Neural progenitor cell (in vitro differentiated cells): ENCODE measurements around the gene TK2. TPM values are rescaled to one million over a fixed set of nuclear protein-coding genes. Genes with fewer than 3 reads are reported as not detected.
"Not testable (repeated sequence)": the region's sequence is repeated elsewhere in the genome, so short reads cannot be mapped to it uniquely, and the experiment has no call there.

Experiments
- DNase-seq: peaks from one replicate; pipeline ENCODE4 v3.0.0-alpha.2; 2016; ENCODE audit warnings: low spot score
- H2AFZ ChIP-seq: fragments of 200-600 bp; sonication (generic); replicated peaks from 2 replicates; pipeline ENCODE4 v1.6.1; 2016; ENCODE audit warnings: antibody characterized with exemption
- H3F3A ChIP-seq: fragments of 200-600 bp; sonication (generic); 2 replicates; pipeline ENCODE4 v1.6.1; 2016; ENCODE audit warnings: antibody characterized with exemption, low read depth
- H3K27ac ChIP-seq: fragments of 200-600 bp; sonication (generic); 2 replicates; pipeline ENCODE4 v1.5.1; 2016; ENCODE audit warnings: mild to moderate bottlenecking
- H3K27me3 ChIP-seq: fragments of 200-600 bp; sonication (generic); 2 replicates; pipeline ENCODE4 v1.6.1; 2016; ENCODE audit warnings: mild to moderate bottlenecking, moderate library complexity
- H3K36me3 ChIP-seq: fragments of 200-600 bp; sonication (generic); 2 replicates; pipeline ENCODE4 v1.5.1; 2016
- H3K4me1 ChIP-seq: fragments of 200-600 bp; sonication (generic); 2 replicates; pipeline ENCODE4 v1.6.1; 2016; ENCODE audit warnings: mixed run types
- H3K4me2 ChIP-seq: fragments of 200-600 bp; sonication (generic); 2 replicates; pipeline ENCODE4 v1.6.1; 2016
- H3K4me3 ChIP-seq: fragments of 200-600 bp; sonication (generic); 2 replicates; pipeline ENCODE4 v1.5.1; 2016
- H3K79me2 ChIP-seq: fragments of 200-600 bp; sonication (generic); 2 replicates; pipeline ENCODE4 v1.6.1; 2016; ENCODE audit warnings: low read depth
- H3K9ac ChIP-seq: fragments of 200-600 bp; sonication (generic); 2 replicates; pipeline ENCODE4 v1.6.1; 2016
- H3K9me3 ChIP-seq: fragments of 200-600 bp; sonication (generic); 2 replicates; pipeline ENCODE4 v1.5.1; 2016; ENCODE audit warnings: low read depth
- H4K20me1 ChIP-seq: fragments of 200-600 bp; sonication (generic); 2 replicates; pipeline ENCODE4 v1.6.1; 2016; ENCODE audit warnings: low read depth
- H3K27ac Mint-ChIP-seq: 3 replicates; pipeline ENCODE4 v1.8.0; 2021; ENCODE audit warnings: mixed read lengths
- H3K27me3 Mint-ChIP-seq: 2 replicates; pipeline ENCODE4 v1.8.0; 2022; ENCODE audit warnings: low read depth, mild to moderate bottlenecking, inconsistent platforms, moderate library complexity, mixed read lengths; ENCODE audit not compliant: insufficient read depth
- H3K36me3 Mint-ChIP-seq: 3 replicates; pipeline ENCODE4 v1.8.0; 2021; ENCODE audit warnings: mixed read lengths
- H3K4me1 Mint-ChIP-seq: 3 replicates; pipeline ENCODE4 v1.8.0; 2021; ENCODE audit warnings: mixed read lengths
- H3K4me3 Mint-ChIP-seq: 3 replicates; pipeline ENCODE4 v1.8.0; 2021; ENCODE audit warnings: mild to moderate bottlenecking, moderate library complexity, mixed read lengths
- H3K9me3 Mint-ChIP-seq: 3 replicates; pipeline ENCODE4 v1.8.0; 2020; ENCODE audit warnings: mixed read lengths
- EZH2 ChIP-seq: fragments of 200-600 bp; sonication (generic); IDR thresholded peaks from 2 replicates; pipeline ENCODE4 v1.6.1; 2017; ENCODE audit warnings: antibody characterized with exemption, mild to moderate bottlenecking, moderate library complexity
- EZH2phosphoT487 ChIP-seq: fragments of 200-600 bp; sonication (generic); IDR thresholded peaks from 2 replicates; pipeline ENCODE4 v1.6.1; 2017; ENCODE audit warnings: antibody characterized with exemption
- total RNA-seq: library from RNA; depleted of rRNA; stranded (reverse); fragments of >200 nt; gene quantifications from 2 replicates; pipeline ENCODE4 v1.2.3, GENCODE V29; 2015; ENCODE audit warnings: low replicate concordance
- TF ChIP-seq, protein P1 (sequence below): fragments of 200-600 bp; sonication (generic); IDR thresholded peaks from 2 replicates; pipeline ENCODE4 v1.5.1; 2017; ENCODE audit warnings: antibody characterized with exemption, mild to moderate bottlenecking

TK2 gene
- total RNA-seq, 1 donor from 2014 or later = 7.3 TPM

DNA sequence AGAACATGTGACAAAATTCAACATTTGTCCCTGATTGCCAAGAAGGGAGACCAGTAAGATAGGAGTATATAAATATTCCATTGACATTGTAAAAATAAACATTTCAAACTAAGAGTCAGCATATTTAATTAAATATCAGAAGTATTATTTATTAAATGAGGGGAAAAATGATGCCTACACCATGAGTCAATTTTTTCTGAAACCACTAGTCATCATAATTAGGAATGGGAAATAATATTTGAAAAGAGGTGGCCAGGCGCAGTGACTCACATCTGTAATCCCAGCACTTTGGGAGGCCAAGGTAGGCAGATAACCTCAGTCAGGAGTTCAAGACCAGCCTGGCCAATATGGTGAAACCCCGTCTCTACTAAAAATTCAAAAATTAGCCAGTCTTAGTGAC lies 18.4 kb upstream of the TK2 start:
- Mint-ChIP-seq H3K36me3 (peaks cover 5% of the 10 kb centered on the region), H3K27me3 (peaks cover 3% of the 10 kb centered on the region), H3K4me1 (no peaks in the 10 kb centered on the region), H3K9me3 (no peaks in the 10 kb centered on the region), H3K27ac (no peak overlapping the region), H3K4me3 (no peak overlapping the region)
- H3K4me1 ChIP-seq = no peaks in the 10 kb centered on the region
- H2AFZ ChIP-seq = no peak overlapping the region
- no peak overlapping the region for H3K9ac ChIP-seq
- H3K9me3 ChIP-seq = no peaks in the 10 kb centered on the region
- H3K27me3 ChIP-seq = no peaks in the 10 kb centered on the region
- no peak overlapping the region for H3K4me3 ChIP-seq
- no peaks in the 10 kb centered on the region for H4K20me1 ChIP-seq
- TF ChIP-seq, protein P1, sequence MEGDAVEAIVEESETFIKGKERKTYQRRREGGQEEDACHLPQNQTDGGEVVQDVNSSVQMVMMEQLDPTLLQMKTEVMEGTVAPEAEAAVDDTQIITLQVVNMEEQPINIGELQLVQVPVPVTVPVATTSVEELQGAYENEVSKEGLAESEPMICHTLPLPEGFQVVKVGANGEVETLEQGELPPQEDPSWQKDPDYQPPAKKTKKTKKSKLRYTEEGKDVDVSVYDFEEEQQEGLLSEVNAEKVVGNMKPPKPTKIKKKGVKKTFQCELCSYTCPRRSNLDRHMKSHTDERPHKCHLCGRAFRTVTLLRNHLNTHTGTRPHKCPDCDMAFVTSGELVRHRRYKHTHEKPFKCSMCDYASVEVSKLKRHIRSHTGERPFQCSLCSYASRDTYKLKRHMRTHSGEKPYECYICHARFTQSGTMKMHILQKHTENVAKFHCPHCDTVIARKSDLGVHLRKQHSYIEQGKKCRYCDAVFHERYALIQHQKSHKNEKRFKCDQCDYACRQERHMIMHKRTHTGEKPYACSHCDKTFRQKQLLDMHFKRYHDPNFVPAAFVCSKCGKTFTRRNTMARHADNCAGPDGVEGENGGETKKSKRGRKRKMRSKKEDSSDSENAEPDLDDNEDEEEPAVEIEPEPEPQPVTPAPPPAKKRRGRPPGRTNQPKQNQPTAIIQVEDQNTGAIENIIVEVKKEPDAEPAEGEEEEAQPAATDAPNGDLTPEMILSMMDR = no peak
- TF ChIP-seq EZH2 (no peak), EZH2phosphoT487 (no peak)
- H3K27ac ChIP-seq = no peak overlapping the region
- H3K4me2 ChIP-seq = no peak overlapping the region
- no peaks in the 10 kb centered on the region for H3K79me2 ChIP-seq
- H3K36me3 ChIP-seq = no peaks in the 10 kb centered on the region
- H3F3A ChIP-seq = no peaks in the 10 kb centered on the region
- no peak for DNase-seq

DNA sequence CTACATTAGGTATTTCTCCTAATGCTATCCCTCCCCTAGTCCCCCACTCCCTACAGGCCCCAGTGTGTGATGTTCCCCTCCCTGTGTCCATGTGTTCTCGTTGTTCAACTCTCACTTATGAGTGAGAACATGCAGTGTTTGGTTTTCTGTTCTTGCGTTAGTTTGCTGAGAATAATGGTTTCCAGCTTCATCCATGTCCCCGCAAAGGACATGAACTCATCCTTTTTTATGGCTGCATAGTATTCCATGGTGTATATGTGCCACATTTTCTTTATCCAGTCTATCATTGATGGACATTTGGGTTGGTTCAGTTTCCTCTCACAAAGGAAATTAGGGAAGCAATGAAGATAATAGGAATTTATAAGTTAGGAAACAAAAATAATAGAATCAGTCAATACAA lies 17.3 kb upstream of the TK2 start:
- H3K79me2 ChIP-seq, H3K4me2 ChIP-seq, H3K4me1 Mint-ChIP-seq, H3K4me1 ChIP-seq, H3K27ac Mint-ChIP-seq, H3K9me3 ChIP-seq, H3K36me3 ChIP-seq, H3K4me3 Mint-ChIP-seq, H3K27me3 ChIP-seq, H3K9me3 Mint-ChIP-seq, H3K4me3 ChIP-seq, H2AFZ ChIP-seq, DNase-seq, H3K27me3 Mint-ChIP-seq, H3K36me3 Mint-ChIP-seq, H4K20me1 ChIP-seq, H3K9ac ChIP-seq, H3K27ac ChIP-seq, H3F3A ChIP-seq: not testable (repeated sequence)

DNA sequence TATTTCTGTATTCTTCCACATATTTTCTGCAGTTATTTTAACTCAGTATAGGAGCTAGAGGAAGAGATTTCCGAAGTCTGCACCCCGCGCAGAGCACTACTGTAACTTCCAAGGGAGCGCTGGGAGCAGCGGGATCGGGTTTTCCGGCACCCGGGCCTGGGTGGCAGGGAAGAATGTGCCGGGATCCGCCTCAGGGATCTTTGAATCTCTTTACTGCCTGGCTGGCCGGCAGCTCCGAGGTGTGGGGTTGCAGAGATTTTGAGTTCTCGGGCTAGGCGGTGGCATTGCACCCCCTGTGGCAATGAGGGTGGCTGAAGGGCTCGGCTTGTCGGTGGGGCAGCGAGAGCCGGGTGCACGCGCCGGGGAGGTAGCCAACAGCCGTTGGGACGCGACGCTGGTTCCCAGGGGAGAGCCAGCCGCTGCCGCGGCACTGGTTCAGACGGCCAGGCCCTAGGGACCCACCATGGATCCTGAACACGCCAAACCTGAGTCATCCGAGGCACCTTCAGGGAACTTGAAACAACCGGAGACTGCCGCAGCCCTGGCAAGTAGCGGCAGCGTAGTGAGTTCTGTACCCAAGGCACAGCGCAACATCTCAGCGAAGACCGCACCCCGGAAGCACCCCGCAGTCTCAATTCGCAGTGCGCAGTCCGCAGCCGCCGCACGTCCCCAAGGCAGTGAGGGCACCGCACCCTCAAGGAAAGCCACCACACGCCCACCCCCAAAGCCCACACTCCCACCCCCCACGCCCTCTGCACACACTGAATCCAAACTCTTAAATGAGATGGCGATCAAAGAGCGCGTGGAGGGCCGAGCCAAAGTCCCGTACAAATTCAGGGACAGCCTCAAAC lies 16.4 kb upstream of the TK2 start, which contains the start of gene CMTM1:
TSS of gene CMTM1 (plus strand) at position 389 of the 851 bp plus-strand sequence. CDS start at position 464, 75 bp downstream.
- no peak within 1 kb of the TSS for H3K4me3 ChIP-seq
- H3F3A ChIP-seq = no peaks in the 10 kb centered on the region
- H3K9ac ChIP-seq = no peak within 1 kb of the TSS
- no peaks in the 10 kb centered on the region for H4K20me1 ChIP-seq
- H3K27me3 ChIP-seq = no peaks in the 10 kb centered on the region
- H3K9me3 ChIP-seq = no peaks in the 10 kb centered on the region
- no peaks in the 10 kb centered on the region for H3K4me1 Mint-ChIP-seq
- no peak within 1 kb of the TSS for H3K27ac ChIP-seq
- no peak for DNase-seq
- no peak within 1 kb of the TSS for H2AFZ ChIP-seq
- peaks cover 6% of the 10 kb centered on the region for H3K36me3 Mint-ChIP-seq
- no peaks in the 10 kb centered on the region for H3K4me1 ChIP-seq
- TF ChIP-seq EZH2phosphoT487 = no peak
- TF ChIP-seq, protein P1 = no peak
- no peak for TF ChIP-seq EZH2
- no peaks in the 10 kb centered on the region for H3K79me2 ChIP-seq
- no peaks in the 10 kb centered on the region for H3K27me3 Mint-ChIP-seq
- no peak within 1 kb of the TSS for H3K27ac Mint-ChIP-seq
- no peak within 1 kb of the TSS for H3K4me3 Mint-ChIP-seq
- no peaks in the 10 kb centered on the region for H3K9me3 Mint-ChIP-seq
- H3K36me3 ChIP-seq = no peaks in the 10 kb centered on the region
- no peak within 1 kb of the TSS for H3K4me2 ChIP-seq
